ENCODE results near the gene DHX38. TPM values are rescaled to one million over a fixed set of nuclear protein-coding genes. Genes with fewer than 3 reads are reported as not detected.

The DHX38 gene
- total RNA-seq, 4 donors from 2014 or later: 74.1 to 111 (median 81.0) TPM

DNA sequence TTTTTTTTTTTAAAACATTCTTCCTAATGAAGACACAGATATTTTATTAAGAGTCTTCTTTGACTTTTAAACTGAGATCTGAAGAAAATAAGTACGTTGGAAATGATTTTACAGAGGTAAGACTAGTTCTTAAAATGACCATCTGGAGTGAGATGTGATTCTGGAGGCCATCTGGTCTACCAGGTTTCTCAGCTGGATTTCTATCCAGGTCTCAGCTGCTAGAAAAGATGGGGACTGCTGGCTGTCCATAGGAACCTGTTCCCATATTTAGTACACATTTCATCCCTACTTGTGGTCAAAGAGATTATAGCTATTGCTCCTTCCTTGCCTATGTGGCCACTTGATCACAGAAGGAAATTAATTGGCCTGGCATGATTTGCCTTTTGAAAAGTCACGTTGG lies 66.2 kb downstream of the DHX38 start:
- TF ChIP-seq POLR2A (IDR thresholded peaks at IDR 0.05): no peak
- TF ChIP-seq, protein P1, sequence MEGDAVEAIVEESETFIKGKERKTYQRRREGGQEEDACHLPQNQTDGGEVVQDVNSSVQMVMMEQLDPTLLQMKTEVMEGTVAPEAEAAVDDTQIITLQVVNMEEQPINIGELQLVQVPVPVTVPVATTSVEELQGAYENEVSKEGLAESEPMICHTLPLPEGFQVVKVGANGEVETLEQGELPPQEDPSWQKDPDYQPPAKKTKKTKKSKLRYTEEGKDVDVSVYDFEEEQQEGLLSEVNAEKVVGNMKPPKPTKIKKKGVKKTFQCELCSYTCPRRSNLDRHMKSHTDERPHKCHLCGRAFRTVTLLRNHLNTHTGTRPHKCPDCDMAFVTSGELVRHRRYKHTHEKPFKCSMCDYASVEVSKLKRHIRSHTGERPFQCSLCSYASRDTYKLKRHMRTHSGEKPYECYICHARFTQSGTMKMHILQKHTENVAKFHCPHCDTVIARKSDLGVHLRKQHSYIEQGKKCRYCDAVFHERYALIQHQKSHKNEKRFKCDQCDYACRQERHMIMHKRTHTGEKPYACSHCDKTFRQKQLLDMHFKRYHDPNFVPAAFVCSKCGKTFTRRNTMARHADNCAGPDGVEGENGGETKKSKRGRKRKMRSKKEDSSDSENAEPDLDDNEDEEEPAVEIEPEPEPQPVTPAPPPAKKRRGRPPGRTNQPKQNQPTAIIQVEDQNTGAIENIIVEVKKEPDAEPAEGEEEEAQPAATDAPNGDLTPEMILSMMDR (IDR thresholded peaks at IDR 0.05): no peak
- TF ChIP-seq EP300 (IDR thresholded peaks at IDR 0.05): no peak
- H3K27ac ChIP-seq: no peak overlapping the region
- WGBS, 2 donors: 51 to 63% methylated on average over 2 of the region's 2 CpGs
- no peaks in the 10 kb centered on the region for H3K9me3 ChIP-seq
- no peaks in the 10 kb centered on the region for H3K4me1 ChIP-seq
- DNase-seq (ENCODE audit: low spot score in 2 of 2): no peak
- H3K36me3 ChIP-seq: no peaks in the 10 kb centered on the region
- H3K4me3 ChIP-seq: no peak overlapping the region
- no peaks in the 10 kb centered on the region for H3K27me3 ChIP-seq

GRCh38 chr16:72162105-72162692 lies 68.6 kb downstream of the DHX38 start:
- TF ChIP-seq POLR2A (IDR thresholded peaks at IDR 0.05) (no peak), EP300 (IDR thresholded peaks at IDR 0.05) (no peak)
- TF ChIP-seq, protein P1 (IDR thresholded peaks at IDR 0.05): no peak
- Histone ChIP-seq H3K9me3 (no peaks in the 10 kb centered on the region), H3K27me3 (no peaks in the 10 kb centered on the region), H3K36me3 (no peaks in the 10 kb centered on the region), H3K4me1 (no peaks in the 10 kb centered on the region), H3K4me3 (no peak overlapping the region), H3K27ac (no peak overlapping the region)
- no peak for DNase-seq (ENCODE audit: low spot score in 2 of 2)
- WGBS, 2 donors: 63% methylated on average over 6 of the region's 6 CpGs

Other genes with a start within 250 kb of the DHX38 start
- 10 to 100 TPM; 24.9 to 35.1 (median 30.0) TPM for gene ATXN1L, start 247.9 kb upstream of the DHX38 start, total RNA-seq
- gene ZNF821, start 209.7 kb upstream of the DHX38 start, total RNA-seq: 10 to 100 TPM in 1 of 4 donors, 1 to 10 TPM in 3; 3.5 to 18.9 (median 4.3) TPM
- gene IST1, start 198.3 kb upstream of the DHX38 start, total RNA-seq: 100 to 1,000 TPM; 169 to 244 (median 204) TPM
- 1 to 10 TPM in 2 of 4 donors, under 1 TPM in 2; under 0.01 to 1.8 (median 0.74) TPM for gene PKD1L3, start 93.4 kb upstream of the DHX38 start, total RNA-seq
- gene DHODH, start 85.1 kb upstream of the DHX38 start, total RNA-seq: 10 to 100 TPM in 1 of 4 donors, 1 to 10 TPM in 3; 8.2 to 12.0 (median 9.3) TPM
- gene HP, start 39.3 kb upstream of the DHX38 start, total RNA-seq: 10 to 100 TPM in 3 of 4 donors, 1 to 10 TPM in 1; 1.5 to 32.4 (median 27.5) TPM
- gene HPR, start 30.6 kb upstream of the DHX38 start, total RNA-seq: 1 to 10 TPM; 1.2 to 6.3 (median 5.1) TPM
- gene TXNL4B, start 227 bp upstream of the DHX38 start, total RNA-seq: 10 to 100 TPM; 13.1 to 20.5 (median 15.5) TPM
- gene PMFBP1, start 78.3 kb downstream of the DHX38 start, total RNA-seq: 1 to 10 TPM in 1 of 4 donors, under 1 TPM in 3; 0.42 to 1.2 (median 0.51) TPM